H1 (cell line): ENCODE results near the gene TMCC3. TPM values are rescaled to one million over a fixed set of nuclear protein-coding genes. Genes with fewer than 3 reads are reported as not detected.

Experiments
- PHF8 ChIP-seq: fragments of 200-600 bp; sonication (generic); conservative IDR thresholded peaks from 2 replicates; pipeline ENCODE4 v1.7.1; 2012; ENCODE audit warnings: low read depth, mild to moderate bottlenecking, inconsistent platforms, low read length, moderate library complexity
- SUZ12 ChIP-seq: fragments of 200-600 bp; sonication (generic); IDR thresholded peaks from 2 replicates; pipeline ENCODE4 v1.6.1; 2012; ENCODE audit warnings: mild to moderate bottlenecking, inconsistent platforms, low read length, moderate library complexity, mixed read lengths
- polyA plus RNA-seq, 7 experiments: library from polyadenylated mRNA; depleted of rRNA in 3 of 7; stranded (reverse) in 5 of 7; unstranded in 2 of 7; fragments of >200 nt in 5 of 7; fragments of 200-250 nt in 2 of 7; gene quantifications; 1 replicate in 5 of 7; 2 replicates in 1 of 7; 4 replicates in 1 of 7; pipeline versions ENCODE4 v1.2.1 to v1.2.3, GENCODE V29; 2011 to 2013; ENCODE audit warnings: missing spikeins in 2 of 7, mixed read lengths in 2 of 7
- total RNA-seq: library from RNA; stranded (reverse); fragmentation: NEBNext Ultra II Directional; extraction: Animal tissue kit (Norgen Biotek cat#: 25700); gene quantifications from 2 replicates; pipeline ENCODE4 v1.2.1, GENCODE V29; 2021
- TF ChIP-seq, protein P1 (sequence below), 3 experiments: IDR thresholded peaks; 1 replicate in 2 of 3; 2 replicates in 1 of 3; pipeline versions ENCODE4 v1.5.1 to v1.6.1; 2011; ENCODE audit warnings: low read length in 3 of 3, mild to moderate bottlenecking in 3 of 3, inconsistent platforms in 2 of 3, low read depth in 1 of 3, moderate library complexity in 1 of 3; ENCODE audit not compliant: insufficient read depth in 1 of 3; ENCODE audit errors: control extremely low read depth in 1 of 3
- TF ChIP-seq, protein P2 (sequence below): IDR thresholded peaks from 2 replicates; pipeline ENCODE4 v1.6.1; 2011; ENCODE audit warnings: low read length, improper control_type of control experiment

Gene TMCC3
- total and polyA plus RNA-seq, 2 of the 8 experiments (the other 6 are each of a cell fraction or from before 2014, with no cell fraction given) = 1.7 to 4.1 TPM

GRCh38 chr12:94666158-94666557, 15.8 kb upstream of the TMCC3 start (continued):
- TF ChIP-seq, protein P1, sequence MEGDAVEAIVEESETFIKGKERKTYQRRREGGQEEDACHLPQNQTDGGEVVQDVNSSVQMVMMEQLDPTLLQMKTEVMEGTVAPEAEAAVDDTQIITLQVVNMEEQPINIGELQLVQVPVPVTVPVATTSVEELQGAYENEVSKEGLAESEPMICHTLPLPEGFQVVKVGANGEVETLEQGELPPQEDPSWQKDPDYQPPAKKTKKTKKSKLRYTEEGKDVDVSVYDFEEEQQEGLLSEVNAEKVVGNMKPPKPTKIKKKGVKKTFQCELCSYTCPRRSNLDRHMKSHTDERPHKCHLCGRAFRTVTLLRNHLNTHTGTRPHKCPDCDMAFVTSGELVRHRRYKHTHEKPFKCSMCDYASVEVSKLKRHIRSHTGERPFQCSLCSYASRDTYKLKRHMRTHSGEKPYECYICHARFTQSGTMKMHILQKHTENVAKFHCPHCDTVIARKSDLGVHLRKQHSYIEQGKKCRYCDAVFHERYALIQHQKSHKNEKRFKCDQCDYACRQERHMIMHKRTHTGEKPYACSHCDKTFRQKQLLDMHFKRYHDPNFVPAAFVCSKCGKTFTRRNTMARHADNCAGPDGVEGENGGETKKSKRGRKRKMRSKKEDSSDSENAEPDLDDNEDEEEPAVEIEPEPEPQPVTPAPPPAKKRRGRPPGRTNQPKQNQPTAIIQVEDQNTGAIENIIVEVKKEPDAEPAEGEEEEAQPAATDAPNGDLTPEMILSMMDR (IDR thresholded peaks at IDR 0.05; ENCODE audit: control extremely low read depth in 1 of 3, insufficient read depth in 1 of 3, low read depth in 1 of 3, low read length in 3 of 3) = no peak
- TF ChIP-seq SUZ12 (no peak), PHF8 (no peak)
- TF ChIP-seq, protein P2, sequence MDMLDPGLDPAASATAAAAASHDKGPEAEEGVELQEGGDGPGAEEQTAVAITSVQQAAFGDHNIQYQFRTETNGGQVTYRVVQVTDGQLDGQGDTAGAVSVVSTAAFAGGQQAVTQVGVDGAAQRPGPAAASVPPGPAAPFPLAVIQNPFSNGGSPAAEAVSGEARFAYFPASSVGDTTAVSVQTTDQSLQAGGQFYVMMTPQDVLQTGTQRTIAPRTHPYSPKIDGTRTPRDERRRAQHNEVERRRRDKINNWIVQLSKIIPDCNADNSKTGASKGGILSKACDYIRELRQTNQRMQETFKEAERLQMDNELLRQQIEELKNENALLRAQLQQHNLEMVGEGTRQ = no peak
